GM20431 (cell line): ENCODE data around the gene CAMKV.

Experiments
- in situ Hi-C: fragments of 300-500 bp; cut with MseI, MboI; formaldehyde crosslinking; loops from one replicate; pipeline ENCODE4 v1.15.0; 2020; ENCODE audit warnings: low sequenced_read_pairs; ENCODE audit not compliant: unreplicated experiment

CAMKV gene

GRCh38 chr3:49899815-49900214 is 30.1 kb upstream of the CAMKV start:
- in situ Hi-C loops = no loop called here

- in situ Hi-C loops = no loop called here
These were observed 29.3 kb upstream of the CAMKV start for GRCh38 chr3:49898991-49899390.

- in situ Hi-C loops = no loop called here
These were observed 26.6 kb upstream of the CAMKV start for GRCh38 chr3:49896345-49896744.

GRCh38 chr3:49895791-49896190 is 26.1 kb upstream of the CAMKV start:
- in situ Hi-C loops = no loop called here

- in situ Hi-C loops = no loop called here
These were observed 19.6 kb upstream of the CAMKV start for GRCh38 chr3:49889296-49889695.

GRCh38 chr3:49886922-49887265 is 17.2 kb upstream of the CAMKV start:
- in situ Hi-C loops = no loop called here

- in situ Hi-C loops = no loop called here
These were observed 14.3 kb upstream of the CAMKV start for GRCh38 chr3:49883998-49884397.

- in situ Hi-C loops = no loop called here
These were observed 12.5 kb upstream of the CAMKV start for GRCh38 chr3:49882166-49882565.

- in situ Hi-C loops = no loop called here
These were observed 11.0 kb upstream of the CAMKV start for GRCh38 chr3:49880581-49881315.

- in situ Hi-C loops = no loop called here
These were observed 10.0 kb upstream of the CAMKV start for GRCh38 chr3:49879721-49880120.

GRCh38 chr3:49878686-49879085 is 9.0 kb upstream of the CAMKV start:
- in situ Hi-C loops = no loop called here

- in situ Hi-C loops = no loop called here
These were observed 8.0 kb upstream of the CAMKV start for GRCh38 chr3:49877716-49878115.

GRCh38 chr3:49876567-49876966 is 6.9 kb upstream of the CAMKV start:
- in situ Hi-C loops = no loop called here

GRCh38 chr3:49873623-49874022 is 3.9 kb upstream of the CAMKV start:
- in situ Hi-C loops = no loop called here

GRCh38 chr3:49872801-49873281 is 3.1 kb upstream of the CAMKV start:
- in situ Hi-C loops = no loop called here

- in situ Hi-C loops = no loop called here
These were observed 1.9 kb upstream of the CAMKV start for GRCh38 chr3:49871531-49872153.

GRCh38 chr3:49868862-49869466 is 742 bp downstream of the CAMKV start:
- in situ Hi-C loops = no loop called here

GRCh38 chr3:49867871-49868321 is 1.8 kb downstream of the CAMKV start:
- in situ Hi-C loops = no loop called here

GRCh38 chr3:49867400-49867799 is 2.3 kb downstream of the CAMKV start:
- in situ Hi-C loops = no loop called here

- in situ Hi-C loops = no loop called here
These were observed 4.4 kb downstream of the CAMKV start for GRCh38 chr3:49865198-49865784.

GRCh38 chr3:49864505-49864904 is 5.2 kb downstream of the CAMKV start:
- in situ Hi-C loops = no loop called here
